GM18502 (cell line): Measurements from ENCODE around the gene FXYD1.
"Not testable (repeated sequence)": the region's sequence is repeated elsewhere in the genome, so short reads cannot be mapped to it uniquely, and the experiment has no call there.

Experiments
- ATAC-seq: cut with Tn5 transposase; IDR thresholded peaks from one replicate; pipeline ENCODE4 v1.9.1; 2021; ENCODE audit warnings: mild to moderate bottlenecking; ENCODE audit not compliant: unreplicated experiment, poor library complexity

FXYD1 gene

GRCh38 chr19:35140962-35141836, 2.6 kb downstream of the FXYD1 start:
- ATAC-seq: peak; percentile 71

- ATAC-seq: no peak
Observed at GRCh38 chr19:35141837-35142605, 3.4 kb downstream of the FXYD1 start.

- no peak for ATAC-seq
Observed at GRCh38 chr19:35142606-35143230, 4.1 kb downstream of the FXYD1 start.

- ATAC-seq: no peak
Observed at GRCh38 chr19:35143231-35143715, 4.6 kb downstream of the FXYD1 start, which contains the start of gene FXYD7. Gene FXYD7, plus strand, starts transcription at chr19:35143255. Its CDS starts 79 bp downstream, at chr19:35143334.

GRCh38 chr19:35143818-35144217, 5.2 kb downstream of the FXYD1 start:
- ATAC-seq: no peak

GRCh38 chr19:35144259-35144599, 5.6 kb downstream of the FXYD1 start:
- ATAC-seq: no peak

- no peak for ATAC-seq
Observed at GRCh38 chr19:35144600-35145436, 6.2 kb downstream of the FXYD1 start.

- ATAC-seq: no peak
Observed at GRCh38 chr19:35146746-35147459, 8.3 kb downstream of the FXYD1 start.

GRCh38 chr19:35149463-35149862, 10.8 kb downstream of the FXYD1 start:
- ATAC-seq: no peak

GRCh38 chr19:35150445-35150844, 11.8 kb downstream of the FXYD1 start:
- no peak for ATAC-seq

GRCh38 chr19:35151273-35152065, 12.8 kb downstream of the FXYD1 start:
- ATAC-seq: no peak

GRCh38 chr19:35153129-35153522, 14.5 kb downstream of the FXYD1 start:
- ATAC-seq: not testable (repeated sequence)

- no peak for ATAC-seq
Observed at GRCh38 chr19:35153701-35154524, 15.3 kb downstream of the FXYD1 start.

- ATAC-seq: peak; percentile 51
Observed at GRCh38 chr19:35154525-35155406, 16.1 kb downstream of the FXYD1 start, which contains the start of gene FXYD5. Gene FXYD5, plus strand, starts transcription at chr19:35154735. Its CDS starts 816 bp downstream, at chr19:35155551.

GRCh38 chr19:35155441-35155840, 16.8 kb downstream of the FXYD1 start:
- ATAC-seq: peak; percentile 43

GRCh38 chr19:35155981-35156672, 17.5 kb downstream of the FXYD1 start:
- no peak for ATAC-seq
